Hindlimb muscle (tissue), 1 donor: Measurements from ENCODE around the gene DOCK2. TPM values are rescaled to one million over a fixed set of nuclear protein-coding genes. Genes with fewer than 3 reads are reported as not detected.

Experiments used
- DNase-seq: peaks from one replicate; pipeline ENCODE4 v3.0.0-alpha.2; 2013
- polyA plus RNA-seq: library from polyadenylated mRNA; unstranded; fragments of 120-200 nt; gene quantifications from one replicate; pipeline ENCODE4 v1.2.1, GENCODE V29; 2013; ENCODE audit not compliant: insufficient read length

Gene DOCK2
- polyA plus RNA-seq, 1 donor = 5.0 TPM

DNA sequence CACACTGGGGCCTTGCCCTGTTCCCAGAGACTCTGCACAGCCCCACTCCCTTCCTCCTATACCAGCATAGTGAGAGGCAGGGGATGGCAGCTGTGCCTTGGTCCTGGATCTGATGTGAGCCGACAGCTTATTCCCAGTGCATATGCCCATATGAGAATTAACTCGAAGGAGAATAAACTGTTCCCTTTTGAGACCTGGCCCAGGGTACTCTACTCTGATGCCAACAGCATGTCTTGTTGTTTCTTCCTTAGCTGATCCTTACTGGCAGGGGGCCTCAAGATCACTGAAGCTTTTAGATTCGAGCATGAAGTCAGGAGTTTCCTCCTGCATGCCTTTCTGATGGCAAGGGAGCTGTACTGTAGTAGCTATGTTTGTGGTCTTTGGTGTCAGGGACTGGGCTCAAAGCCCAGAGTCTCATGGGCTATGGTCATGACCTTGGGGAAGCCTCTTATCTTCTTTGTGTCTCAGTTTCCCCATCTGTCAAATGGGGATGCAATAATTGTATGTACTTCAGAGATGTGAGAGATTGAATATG is 57.1 kb downstream of the DOCK2 start:
- no peak for DNase-seq

DNA sequence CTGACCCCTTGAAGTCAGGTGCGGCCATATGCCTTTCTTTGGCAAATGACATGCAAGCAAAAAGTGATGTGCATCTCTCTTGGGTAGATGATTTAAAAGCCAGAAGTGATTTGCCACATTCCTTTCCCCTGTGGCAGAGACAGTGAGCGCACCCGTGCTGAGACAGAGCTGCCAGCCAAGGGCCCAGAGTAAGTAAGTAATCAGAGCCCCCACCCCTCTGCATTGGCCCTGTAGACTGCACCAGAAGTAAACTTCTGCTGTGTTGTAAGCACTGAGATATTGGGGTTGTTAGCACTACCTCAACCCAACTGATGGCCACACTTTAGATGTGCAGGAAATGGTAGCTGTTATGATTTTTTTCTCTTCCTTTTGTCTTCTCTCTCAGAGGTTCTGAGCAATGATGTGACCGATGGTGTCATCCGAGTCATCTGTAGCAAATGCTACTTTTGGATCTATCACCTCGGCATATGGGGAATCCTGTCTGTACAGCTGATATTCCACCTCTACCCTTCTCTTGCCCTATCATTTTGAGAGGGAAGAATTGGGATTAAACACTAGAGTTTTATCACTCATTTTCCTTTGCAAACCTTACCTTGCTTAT is 58.0 kb downstream of the DOCK2 start:
- no peak for DNase-seq

DNA sequence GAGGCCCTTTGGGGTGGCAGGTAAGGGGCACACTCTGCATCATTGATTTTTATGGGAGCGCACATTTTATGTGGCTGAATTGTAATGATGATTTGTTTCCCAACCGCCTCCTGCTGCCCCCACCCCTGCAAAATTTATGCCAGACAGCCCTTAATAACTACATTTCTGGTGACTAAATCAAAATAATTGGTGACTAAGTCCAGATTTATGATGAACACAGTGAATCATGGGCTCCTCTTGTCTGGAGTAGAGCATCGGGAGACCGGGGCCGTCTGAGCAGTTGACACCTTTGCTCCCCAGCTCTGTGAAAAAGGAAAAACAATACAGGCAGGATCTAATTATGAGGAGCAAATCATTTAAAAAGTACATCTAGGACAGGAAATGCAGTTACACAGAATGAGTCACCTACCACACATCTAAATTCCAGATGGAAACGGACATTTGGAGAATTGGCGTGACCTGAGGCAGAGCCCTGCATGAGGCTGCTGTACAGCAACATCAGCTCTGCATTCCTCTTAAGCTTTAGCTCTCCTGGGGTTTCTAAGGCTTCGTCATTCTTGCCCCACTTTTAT is 58.9 kb downstream of the DOCK2 start:
- DNase-seq = no peak

DNA sequence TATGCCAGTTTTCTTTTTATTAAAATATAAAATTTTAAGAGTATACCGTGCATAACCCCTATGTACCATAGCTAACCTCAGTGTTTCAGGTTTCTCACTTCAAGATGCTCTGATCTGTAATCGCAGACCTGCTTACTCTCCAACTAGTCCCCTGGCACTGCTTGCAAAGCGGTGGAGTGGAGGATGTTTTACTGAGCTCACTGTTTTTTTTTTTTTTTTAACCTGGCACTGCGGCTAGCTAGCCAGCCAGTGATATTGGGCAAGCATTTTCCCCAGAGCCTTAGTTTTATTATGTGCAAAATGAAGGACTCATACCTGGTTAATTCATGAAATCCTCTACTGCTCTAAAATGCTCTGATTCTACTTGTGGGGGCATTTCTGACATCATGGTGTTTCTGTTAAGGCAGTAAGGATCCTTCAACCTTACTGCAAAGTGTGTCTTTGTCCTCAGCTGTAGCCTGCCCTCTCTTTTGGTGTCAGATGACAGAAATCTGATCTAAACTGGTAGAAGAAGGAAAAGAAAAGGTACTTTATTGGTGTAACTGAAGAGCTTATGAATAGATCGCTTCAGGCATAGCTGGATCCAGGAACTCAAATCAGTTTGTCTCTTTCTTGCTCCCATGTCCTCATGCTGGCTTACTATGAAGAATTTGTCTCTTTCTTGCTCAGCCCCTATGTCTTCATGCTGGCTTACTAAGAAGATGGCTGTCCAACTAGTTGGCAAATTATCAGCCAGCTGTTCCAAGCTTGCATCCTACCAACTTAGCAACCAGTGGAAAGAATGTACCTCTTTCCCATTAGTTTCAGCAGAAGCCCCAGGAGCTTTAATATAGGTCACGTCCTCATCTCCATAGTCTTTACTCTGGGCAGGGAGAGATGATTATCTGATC is 59.8 kb downstream of the DOCK2 start:
- DNase-seq = no peak

DNA sequence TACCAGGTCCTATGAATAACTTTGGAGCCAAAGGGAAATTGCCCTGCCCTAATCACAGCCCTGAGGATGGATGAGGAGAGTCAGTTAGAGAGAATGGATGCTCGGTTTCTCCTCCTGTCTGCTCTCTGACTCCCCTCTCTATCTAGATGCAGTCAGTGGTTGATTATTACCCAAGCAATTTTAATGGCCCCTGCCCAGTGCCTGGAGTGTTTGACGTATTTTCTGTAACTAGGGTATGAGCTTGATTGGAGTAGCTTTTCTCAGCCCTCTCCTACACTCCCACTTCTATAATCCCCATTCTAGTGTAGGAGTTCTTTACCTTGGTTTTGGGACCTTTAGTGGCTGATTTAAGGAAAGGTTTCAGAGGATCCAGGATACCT is 60.4 kb downstream of the DOCK2 start:
- DNase-seq = no peak

DNA sequence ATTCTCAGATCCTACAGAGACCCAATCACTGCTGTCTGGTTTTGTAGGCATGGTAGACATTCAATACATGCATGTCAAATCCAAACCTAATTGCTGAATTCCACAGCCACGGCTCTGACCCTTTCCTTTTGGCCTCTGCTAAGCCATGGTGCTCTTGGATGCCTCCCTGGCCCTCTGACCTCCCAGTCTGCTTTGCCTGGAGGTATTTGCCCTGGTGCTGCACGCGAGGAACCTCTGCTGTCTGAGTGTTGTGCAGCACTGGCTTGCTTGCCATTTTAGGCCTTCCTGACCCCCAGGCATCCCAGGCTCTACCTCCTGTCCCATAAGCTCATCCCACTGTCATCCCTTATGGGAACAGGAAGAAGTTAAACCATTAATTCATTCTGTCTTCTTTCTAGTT is 60.9 kb downstream of the DOCK2 start:
- no peak for DNase-seq

DNA sequence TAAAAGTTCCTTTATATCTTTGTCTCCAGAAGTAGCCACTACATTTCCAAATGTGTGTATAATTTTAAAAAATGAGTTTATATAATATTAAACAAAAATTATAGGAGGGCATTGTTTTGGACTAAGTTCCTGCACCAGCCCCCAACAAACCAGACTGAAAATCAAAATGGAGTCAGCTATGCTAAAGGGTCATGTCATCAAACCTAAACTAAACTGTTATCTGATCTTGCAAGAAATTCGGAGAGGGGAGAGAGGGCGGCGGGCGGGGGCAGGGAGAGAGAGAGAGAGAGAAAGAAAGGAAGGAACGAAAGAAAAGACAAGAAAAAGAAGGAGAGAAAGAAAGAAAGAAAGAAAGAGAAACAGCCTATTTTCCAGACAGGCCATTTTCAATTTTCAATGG is 63.5 kb downstream of the DOCK2 start:
- DNase-seq = no peak

DNA sequence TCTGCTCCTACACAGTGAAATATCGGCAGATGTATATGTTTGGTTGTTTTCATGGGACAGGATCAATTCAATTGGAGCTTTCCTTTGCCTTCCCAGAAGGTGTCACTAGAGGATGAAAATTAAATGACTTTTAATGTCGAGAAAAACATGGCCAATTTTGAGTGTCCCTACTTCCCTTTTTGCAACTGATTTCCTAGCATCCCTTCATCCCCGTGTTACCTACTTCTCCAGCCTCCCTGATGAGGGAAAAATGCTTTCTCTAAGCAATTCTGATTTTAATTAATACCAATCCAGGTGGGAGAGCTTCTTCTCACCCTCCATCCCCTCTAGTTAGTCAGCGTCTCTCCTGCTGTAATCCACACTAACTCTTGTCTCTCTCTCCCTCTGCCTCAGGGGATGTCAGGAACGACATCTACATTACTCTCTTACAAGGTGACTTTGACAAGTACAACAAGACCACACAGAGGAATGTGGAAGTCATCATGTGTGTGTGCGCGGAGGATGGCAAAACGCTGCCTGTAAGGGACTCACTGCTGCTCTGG is 64.9 kb downstream of the DOCK2 start:
- peak; percentile 30 for DNase-seq

DNA sequence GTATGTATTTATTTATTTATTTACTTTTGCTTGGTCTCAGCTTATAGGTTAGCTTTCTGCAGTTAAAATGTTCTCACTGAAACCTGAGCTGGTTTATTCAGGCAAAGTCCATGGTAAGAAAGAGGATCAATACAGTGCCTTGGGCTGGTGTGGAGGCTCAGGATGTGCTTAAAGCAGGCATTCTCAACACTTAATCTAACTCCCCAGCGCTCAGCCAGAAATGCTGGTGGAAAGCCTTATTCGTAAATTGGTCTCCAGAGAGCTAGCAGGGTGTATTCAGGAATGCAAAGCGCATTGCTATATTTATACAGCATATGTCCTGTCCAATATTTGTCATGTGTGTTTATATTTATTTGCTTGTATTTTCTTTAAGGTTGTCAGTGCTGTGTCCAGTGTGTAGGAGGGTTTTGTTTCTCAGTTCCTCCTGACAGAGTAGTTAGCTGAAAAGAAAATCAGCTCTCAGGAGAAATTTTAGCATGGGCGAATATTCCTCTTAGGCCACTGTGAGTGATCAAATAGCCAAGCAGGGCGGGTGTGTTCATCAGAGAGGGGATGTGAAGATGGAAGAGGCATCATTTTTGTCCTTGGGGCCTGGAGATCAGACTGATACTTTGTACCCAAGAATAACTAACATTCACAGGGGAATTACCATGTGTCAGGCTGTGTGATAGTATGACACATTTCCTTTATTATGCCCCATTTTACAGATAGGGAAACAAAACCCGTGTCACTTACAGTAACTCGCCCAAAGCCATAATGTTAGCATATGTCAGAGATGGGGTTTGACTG is 65.8 kb downstream of the DOCK2 start:
- no peak for DNase-seq

DNA sequence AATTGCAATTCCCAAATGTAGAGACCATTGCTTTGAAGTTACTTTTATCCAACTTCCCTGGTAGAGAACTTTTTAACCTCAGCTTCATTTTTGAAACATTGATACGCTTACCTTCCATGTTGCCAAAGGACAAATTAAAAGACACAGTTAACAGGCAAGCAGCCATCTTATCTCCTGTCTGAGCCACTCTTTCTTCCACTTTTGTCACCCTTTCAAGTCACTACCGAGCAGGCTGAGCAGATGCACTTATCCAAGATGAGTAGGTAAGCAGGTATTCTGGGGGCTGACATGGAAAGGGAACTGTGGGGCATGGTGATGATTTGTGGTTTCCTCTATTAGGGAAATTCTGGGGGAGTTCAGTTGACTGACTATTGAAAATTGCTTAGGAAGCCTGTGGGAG is 66.7 kb downstream of the DOCK2 start:
- no peak for DNase-seq

DNA sequence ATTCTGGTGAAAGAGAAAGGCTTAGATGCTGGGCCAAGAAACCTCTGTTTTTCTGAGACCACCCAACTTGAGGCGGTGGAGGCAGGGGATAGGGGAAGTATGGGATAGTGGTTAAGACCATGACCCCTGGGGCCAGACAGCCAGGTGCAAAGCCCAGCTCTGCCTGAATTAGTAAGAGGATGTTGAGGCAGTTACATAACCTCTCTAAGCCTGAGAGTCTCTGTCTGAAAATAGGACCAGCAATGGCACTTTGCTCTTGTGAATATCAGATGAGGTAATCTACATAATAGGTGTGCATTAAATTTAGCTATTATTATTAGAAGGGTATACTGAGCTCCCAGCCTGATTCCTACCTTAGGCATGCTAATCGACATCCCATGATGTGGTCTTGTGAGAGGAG is 68.2 kb downstream of the DOCK2 start:
- DNase-seq = no peak

DNA sequence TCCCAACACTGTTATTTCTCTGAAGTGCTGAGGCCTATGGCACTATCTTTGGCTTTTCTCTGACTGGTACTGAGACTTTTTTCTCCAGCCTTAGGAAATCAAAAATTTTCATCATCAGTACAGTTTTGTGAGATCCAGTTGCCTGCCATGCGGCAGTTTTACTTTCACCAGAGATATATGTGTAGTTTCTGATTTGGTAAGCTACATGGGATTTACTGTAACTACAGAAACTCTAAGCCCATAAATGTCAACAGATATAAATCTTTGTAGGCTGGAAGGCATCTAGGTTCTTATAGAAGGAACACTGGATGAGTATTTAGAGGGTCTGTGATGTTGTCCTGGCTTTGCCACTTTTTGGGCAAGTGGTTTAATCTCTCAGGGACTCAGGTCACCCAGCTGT is 69.0 kb downstream of the DOCK2 start:
- DNase-seq = no peak

DNA sequence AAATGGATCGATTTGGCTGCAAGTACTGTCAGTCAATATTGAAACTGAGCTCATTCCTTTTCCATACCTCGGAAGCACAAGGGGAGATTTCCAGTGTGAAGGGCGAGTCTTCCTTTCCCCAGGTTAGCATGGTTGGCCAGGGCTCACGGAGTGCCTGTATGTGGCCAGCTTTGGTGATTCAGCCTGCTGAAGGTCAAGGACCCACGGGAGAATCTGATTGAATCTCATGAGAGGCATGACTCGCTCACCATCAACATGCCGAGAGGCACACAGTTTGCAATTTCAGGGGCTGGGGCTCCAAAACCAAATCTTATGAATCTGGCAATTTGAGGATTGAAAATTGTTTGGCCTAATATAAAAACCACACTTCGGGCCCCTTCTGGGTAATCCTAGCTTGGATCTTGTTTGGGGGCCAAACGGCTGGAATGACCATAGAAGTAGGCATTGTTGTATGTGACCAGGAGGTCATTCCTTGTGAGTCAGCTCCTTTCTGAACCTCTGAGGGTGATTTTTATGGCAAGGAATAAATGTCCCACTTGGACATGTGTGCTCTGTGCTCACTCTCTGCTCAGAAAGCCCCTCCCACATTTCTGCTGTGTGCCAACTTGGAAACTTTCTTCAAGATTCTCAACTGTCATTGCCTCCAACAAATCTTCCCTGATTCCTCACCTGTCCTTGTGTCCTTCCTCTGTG is 69.8 kb downstream of the DOCK2 start:
- DNase-seq = no peak

DNA sequence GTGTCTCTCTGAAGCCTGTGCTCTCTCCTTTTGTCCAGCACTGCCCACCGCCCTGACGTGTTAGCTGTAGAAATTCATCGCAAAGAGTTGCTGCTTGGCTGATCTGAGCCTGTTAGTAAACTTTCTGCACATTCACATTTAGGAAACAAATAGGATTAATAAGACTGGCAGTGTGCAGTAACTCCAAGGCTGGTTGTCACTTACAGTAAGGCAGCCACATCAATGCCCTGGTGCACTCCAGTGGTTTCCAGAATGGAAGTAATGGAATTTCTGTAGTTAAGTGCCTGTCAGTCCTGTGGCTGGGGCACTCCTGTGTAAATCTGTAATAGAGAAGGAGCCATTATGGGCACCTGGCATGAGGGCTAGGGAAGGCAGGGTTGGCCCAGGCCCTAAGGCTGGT is 70.6 kb downstream of the DOCK2 start:
- no peak for DNase-seq

DNA sequence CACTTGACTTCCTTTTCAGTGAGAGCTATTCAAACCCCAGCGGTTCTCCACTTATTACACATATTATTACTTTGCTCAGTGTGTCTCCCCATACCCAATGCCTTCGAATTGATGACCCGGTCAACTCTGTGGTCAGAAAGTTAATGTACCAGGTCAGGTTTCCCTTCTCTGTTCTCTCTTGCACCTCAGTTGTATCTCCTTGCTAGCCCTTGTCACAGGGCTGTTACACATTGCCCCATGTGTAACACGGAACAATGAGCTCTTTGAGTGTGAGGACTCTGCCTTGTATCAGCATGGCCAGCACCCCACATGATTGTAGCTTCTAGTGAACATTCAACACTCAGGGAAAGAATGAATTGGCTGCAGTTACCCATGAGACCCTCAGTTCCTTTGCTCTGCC is 73.6 kb downstream of the DOCK2 start:
- no peak for DNase-seq

DNA sequence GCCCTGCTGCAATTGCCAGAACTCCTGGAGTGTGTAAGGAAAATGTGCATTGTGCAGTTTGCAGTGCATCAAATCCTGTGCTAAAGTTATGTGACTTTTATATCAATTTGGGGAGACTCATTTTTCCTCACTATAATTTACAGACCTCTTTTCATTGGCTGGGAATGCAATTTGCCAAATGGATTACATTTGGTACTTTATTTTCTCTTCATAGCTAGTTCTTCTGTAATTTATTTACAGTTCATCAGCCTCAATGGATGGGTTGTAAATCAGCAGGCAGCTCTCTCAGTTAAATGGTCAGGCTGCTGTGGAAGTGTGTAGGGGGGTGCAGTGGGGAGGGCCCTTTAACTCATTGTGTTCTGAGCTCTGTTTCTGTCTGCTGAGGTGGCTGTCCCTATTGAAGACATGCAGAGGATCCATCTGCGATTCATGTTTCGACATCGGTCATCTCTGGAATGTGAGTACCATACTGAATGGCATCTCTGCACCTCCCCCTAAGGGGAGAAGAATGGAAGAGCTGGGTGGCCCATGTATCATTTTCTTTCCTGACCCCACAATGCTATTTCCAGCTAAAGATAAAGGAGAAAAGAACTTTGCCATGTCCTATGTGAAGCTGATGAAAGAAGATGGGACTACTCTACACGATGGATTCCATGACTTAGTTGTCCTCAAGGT is 74.6 kb downstream of the DOCK2 start:
- no peak for DNase-seq

DNA sequence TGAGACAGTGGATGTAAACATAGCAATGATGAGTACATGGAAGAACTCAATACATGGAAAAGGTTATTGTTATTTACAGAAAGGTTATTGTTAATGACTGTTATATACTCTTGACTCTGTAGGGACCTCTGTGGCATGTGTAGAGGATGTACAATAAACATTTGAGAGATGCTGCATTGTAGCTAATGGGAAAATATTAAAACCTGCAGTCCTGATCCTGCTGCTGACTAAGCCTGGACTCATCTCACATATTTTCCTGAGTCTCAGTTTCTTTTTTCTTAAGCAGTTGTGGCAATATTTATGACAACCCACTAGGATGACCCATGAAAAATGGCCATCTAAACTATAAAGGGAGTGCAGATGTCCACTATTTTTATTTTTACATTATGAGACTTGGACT is 75.4 kb downstream of the DOCK2 start:
- DNase-seq = no peak

DNA sequence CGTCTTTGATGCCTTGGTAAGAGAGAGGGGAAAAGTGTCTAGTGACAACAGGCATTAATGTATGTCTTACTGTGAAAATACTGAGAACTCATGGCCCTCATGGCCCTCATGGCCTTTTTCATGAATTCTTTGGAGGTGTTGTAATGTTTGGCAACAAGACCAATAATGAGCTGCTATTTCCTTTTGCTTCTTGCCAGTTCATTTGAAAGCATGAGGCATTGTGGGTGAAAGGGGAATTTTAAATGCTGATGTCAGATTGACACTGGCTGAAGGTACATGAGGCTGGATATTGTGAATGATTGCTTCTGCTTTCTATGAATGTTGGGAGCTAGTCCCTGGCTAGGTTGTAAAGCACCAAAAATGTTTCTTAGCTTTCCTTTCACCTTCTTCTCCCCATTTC is 79.2 kb downstream of the DOCK2 start:
- DNase-seq = no peak

DNA sequence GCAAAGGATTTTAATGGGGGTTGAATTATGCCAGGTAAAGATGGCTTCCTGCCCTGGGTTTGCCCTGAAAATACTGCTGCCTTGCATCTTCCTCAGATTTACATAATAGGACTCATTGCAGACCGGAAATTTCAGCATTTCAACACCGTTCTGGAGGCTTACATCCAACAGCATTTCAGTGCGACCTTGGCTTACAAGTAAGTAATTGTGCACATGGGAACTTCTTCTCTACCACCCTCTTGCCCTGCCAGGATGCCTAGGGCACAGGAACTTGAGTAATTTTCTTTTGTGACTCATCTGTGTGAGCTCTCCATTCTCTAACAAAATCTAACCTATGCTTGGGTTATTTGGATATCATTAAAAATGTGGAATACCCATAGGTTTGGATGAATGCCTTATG is 80.2 kb downstream of the DOCK2 start:
- DNase-seq = no peak

DNA sequence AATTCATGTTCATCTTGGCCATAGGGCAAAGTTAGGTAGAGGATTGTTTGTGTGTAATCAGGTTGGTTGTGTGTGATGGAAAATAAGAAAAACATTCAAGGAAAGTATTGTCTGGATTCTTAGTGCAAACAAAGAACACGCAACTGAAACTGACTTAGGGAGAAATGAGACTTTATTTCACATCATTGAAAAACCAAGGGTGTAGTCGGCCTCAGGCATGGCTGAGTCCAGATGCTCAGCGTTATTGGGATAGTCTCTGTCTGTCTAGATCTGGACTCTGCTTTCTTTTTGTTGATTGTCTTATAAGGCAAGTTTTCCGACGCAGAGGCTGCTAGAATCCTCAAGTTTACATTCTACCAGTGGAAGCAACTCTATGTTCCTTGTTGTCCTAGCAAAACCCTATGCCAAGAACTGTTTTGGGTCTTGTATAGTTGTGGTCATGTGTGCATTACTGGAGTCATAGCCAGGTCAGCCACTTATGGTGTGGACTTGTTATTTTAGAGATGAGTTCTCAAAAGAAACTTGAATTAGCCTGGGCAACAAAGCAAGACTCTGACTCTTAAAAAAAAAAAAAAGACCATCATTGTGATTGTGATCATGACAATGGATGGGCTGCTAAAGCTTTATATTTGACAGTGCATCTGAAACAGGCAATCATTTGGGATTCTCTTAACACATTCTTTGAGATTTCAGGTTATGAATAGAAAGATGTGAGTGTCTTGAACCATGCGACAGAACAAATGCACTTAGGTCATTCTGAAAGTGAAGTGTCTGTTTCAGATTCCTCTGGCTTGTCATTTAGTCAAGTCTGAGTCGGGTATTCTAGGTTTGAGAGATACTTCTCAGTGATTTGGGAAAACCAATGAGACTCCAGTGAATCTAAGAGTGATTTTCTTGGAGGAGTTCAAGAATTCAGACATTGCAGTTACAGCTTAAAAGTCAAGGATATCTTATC is 82.6 kb downstream of the DOCK2 start:
- DNase-seq = no peak
